Measurements from ENCODE around the gene SGTA. TPM values are rescaled to one million over a fixed set of nuclear protein-coding genes. Genes with fewer than 3 reads are reported as not detected.

The SGTA gene
- total RNA-seq, 1 experiment from 2014 or later, result 109 TPM

DNA sequence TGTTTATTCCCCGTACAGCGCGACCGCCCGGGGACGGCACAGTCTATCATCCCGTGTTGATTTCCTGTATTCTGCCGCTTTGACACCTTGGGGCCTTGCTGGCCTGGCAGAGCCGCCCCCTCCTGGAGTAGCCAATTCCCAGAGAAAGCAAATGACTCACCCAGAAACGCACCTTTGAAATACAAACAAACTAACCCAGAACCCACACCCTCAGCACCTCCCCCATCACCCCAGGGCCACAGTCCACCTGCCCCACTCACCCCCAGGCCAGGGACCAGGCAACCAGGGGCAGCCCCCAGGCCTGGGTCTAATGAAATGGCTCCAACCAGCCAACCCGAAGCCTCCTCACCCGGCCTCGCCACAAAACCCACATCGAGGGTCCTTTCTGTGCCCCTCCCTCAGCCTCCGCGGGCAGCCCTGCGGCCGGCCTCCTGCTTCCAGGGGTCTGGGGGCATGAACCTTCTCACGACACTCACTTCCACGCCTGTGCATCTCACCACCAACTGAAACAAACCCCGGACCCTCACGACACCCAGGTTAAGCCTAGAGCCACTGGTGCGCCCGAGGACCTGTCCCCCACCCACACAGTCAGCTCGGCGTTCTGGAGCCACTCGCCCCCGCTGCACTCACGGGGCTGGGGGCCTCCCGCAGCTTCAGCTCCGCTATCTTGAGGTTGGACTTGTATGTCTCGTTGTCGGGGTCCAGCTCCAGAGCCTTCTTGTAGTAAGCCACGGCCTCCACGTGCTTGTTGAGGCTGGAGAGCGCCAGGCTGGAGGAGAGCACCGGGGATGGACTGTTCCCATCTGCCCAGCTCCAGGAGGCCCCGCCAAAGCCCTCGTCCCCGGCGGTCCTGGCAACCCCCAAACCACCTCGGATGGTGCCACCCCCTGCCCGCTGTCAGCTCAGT lies 20.9 kb downstream of the SGTA start:
- Histone ChIP-seq H3K27ac (ENCODE audit: low read depth, low read length) (no peak overlapping the region), H3K9me2 (ENCODE audit: insufficient read depth) (no peaks in the 10 kb centered on the region), H3K4me3 (replicated peaks in 1 of 2; ENCODE audit: low read depth in 1 of 2, low read length in 2 of 2) (no peak overlapping the region), H2AFZ (ENCODE audit: low read depth, low read length, poor library complexity, severe bottlenecking) (no peak overlapping the region), H3K9me3 (ENCODE audit: control insufficient read depth in 1 of 2, insufficient read depth in 1 of 2, low read depth in 1 of 2, low read length in 2 of 2) (no peaks in the 10 kb centered on the region), H3K4me2 (ENCODE audit: low read length) (no peak overlapping the region), H3K9ac (ENCODE audit: low read length) (no peak overlapping the region), H3K4me1 (ENCODE audit: control insufficient read depth in 1 of 2, insufficient read depth in 2 of 2, low read length in 2 of 2) (no peaks in the 10 kb centered on the region), H4K20me1 (ENCODE audit: insufficient read depth) (no peaks in the 10 kb centered on the region), H3K36me3 (ENCODE audit: control insufficient read depth in 1 of 2, insufficient read depth in 2 of 2, low read length in 2 of 2) (peaks cover 30 to 54% of the 10 kb centered on the region in 2 experiments; a peak in 3 of 4 replicates), H3K27me3 (ENCODE audit: insufficient read depth, low read length) (no peaks in the 10 kb centered on the region), H3K79me2 (ENCODE audit: insufficient read depth, low read length) (peaks cover 8% of the 10 kb centered on the region; the same call in 1 of the 2 replicates)
- RAD21 ChIA-PET (ENCODE audit: low non-redundant PET in 1 of 2, low total read pairs in 2 of 2, uncharacterized antibody in 2 of 2, unreplicated experiment in 2 of 2), result interaction anchor here in 1 of 2 experiments (0.5 to 0.9 kb wide), 2 partner anchors 16 to 138 kb away, joined by 3 read pairs; no protein-coding TSS in a partner anchor
- CTCF ChIA-PET, result no interaction called here
- no peak for ATAC-seq
- no peak for TF ChIP-seq CBX3 (IDR thresholded peaks at IDR 0.05; ENCODE audit: low read depth)
- no peak for TF ChIP-seq FOSL1 (IDR thresholded peaks at IDR 0.05; ENCODE audit: low read depth)
- intact Hi-C loops (cut with micrococcal nuclease), result no loop called here
- POLR2A ChIA-PET, result no interaction called here
- no peak for DNase-seq (ENCODE audit: low read depth, low spot score)
- BruUV-seq (replicated peaks), result no TSS peak

DNA sequence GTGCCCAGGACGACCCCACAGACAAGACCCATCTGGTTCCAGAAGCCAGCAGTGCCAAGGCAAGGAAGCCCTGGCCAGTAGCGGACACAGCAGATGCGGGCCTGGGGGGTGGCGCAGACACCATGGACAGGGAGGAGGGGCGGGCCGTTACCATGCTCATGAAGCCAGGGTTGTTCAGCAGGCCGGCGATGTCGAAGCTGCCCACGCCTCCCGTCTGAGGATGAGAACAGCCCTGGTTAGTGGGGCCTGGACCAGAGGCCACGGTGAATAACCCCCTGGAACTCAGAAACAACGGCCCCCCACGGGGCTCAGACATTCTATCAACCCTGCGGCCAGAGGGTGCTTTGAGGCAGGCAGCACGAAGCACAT lies 21.8 kb downstream of the SGTA start:
- ATAC-seq, result no peak

More for the DNA sequence above, 21.8 kb downstream of the SGTA start:
- Histone ChIP-seq H2AFZ (ENCODE audit: low read depth, low read length, poor library complexity, severe bottlenecking) (no peak overlapping the region), H3K9me3 (ENCODE audit: control insufficient read depth in 1 of 2, insufficient read depth in 1 of 2, low read depth in 1 of 2, low read length in 2 of 2) (no peaks in the 10 kb centered on the region), H3K4me1 (ENCODE audit: control insufficient read depth in 1 of 2, insufficient read depth in 2 of 2, low read length in 2 of 2) (no peaks in the 10 kb centered on the region), H4K20me1 (ENCODE audit: insufficient read depth) (no peaks in the 10 kb centered on the region), H3K4me2 (ENCODE audit: low read length) (no peak overlapping the region), H3K9ac (ENCODE audit: low read length) (no peak overlapping the region), H3K4me3 (replicated peaks in 1 of 2; ENCODE audit: low read depth in 1 of 2, low read length in 2 of 2) (no peak overlapping the region), H3K9me2 (ENCODE audit: insufficient read depth) (no peaks in the 10 kb centered on the region), H3K27ac (ENCODE audit: low read depth, low read length) (no peak overlapping the region), H3K79me2 (ENCODE audit: insufficient read depth, low read length) (peaks cover 5% of the 10 kb centered on the region; the same call in 1 of the 2 replicates), H3K36me3 (ENCODE audit: control insufficient read depth in 1 of 2, insufficient read depth in 2 of 2, low read length in 2 of 2) (peaks cover 25 to 57% of the 10 kb centered on the region in 2 experiments; a peak in 3 of 4 replicates), H3K27me3 (ENCODE audit: insufficient read depth, low read length) (no peaks in the 10 kb centered on the region)
- CTCF ChIA-PET, result no interaction called here
- RAD21 ChIA-PET (ENCODE audit: low non-redundant PET in 1 of 2, low total read pairs in 2 of 2, uncharacterized antibody in 2 of 2, unreplicated experiment in 2 of 2), result no interaction called here
- no peak for DNase-seq (ENCODE audit: low read depth, low spot score)
- intact Hi-C loops (cut with micrococcal nuclease), result no loop called here
- no TSS peak for BruUV-seq (replicated peaks)
- no peak for TF ChIP-seq SRF (IDR thresholded peaks at IDR 0.05; ENCODE audit: low read depth)
- no peak for TF ChIP-seq TCF7L2 (IDR thresholded peaks at IDR 0.05; ENCODE audit: borderline replicate concordance, extremely low read depth, insufficient read depth, insufficient read length)
- POLR2A ChIA-PET, result no interaction called here

All from HCT116 (cell line).